Suprapubic skin (tissue), 4 donors: Measurements from ENCODE around the gene PARN.
"Not testable (repeated sequence)": the region's sequence is repeated elsewhere in the genome, so short reads cannot be mapped to it uniquely, and the experiment has no call there.

Source experiments
- CTCF ChIP-seq, 2 donors: fragments of 200-600 bp in 1 of 2; fragments of 450-650 bp in 1 of 2; sonication (generic) in 1 of 2; IDR thresholded peaks; one replicate each; pipeline ENCODE4 v1.5.1; 2016 to 2019; ENCODE audit warnings: antibody characterized with exemption in 2 of 2, mild to moderate bottlenecking in 1 of 2, moderate library complexity in 1 of 2
- EP300 ChIP-seq: sonication (generic); formaldehyde crosslinking; IDR thresholded peaks from one replicate; pipeline ENCODE4 v1.6.1; 2017; ENCODE audit warnings: antibody characterized with exemption
- POLR2A ChIP-seq, 2 donors: fragments of 450-650 bp; IDR thresholded peaks; one replicate each; pipeline ENCODE4 v1.6.1; 2017; ENCODE audit warnings: antibody characterized with exemption in 2 of 2, mild to moderate bottlenecking in 2 of 2, moderate library complexity in 2 of 2
- POLR2AphosphoS5 ChIP-seq, 3 donors: sonication (generic); formaldehyde crosslinking; IDR thresholded peaks; one replicate each; pipeline ENCODE4 v1.6.1; 2017; ENCODE audit warnings: antibody characterized with exemption in 3 of 3

- TF ChIP-seq CTCF (IDR thresholded peaks at IDR 0.05); EP300; POLR2A (IDR thresholded peaks at IDR 0.05); POLR2AphosphoS5 (IDR thresholded peaks at IDR 0.05): not testable (repeated sequence)
These were observed 227.1 kb downstream of the PARN start for GRCh38 chr16:14403001-14403389.
